Measurements from ENCODE around the gene ATF6. TPM values are rescaled to one million over a fixed set of nuclear protein-coding genes. Genes with fewer than 3 reads are reported as not detected.

The ATF6 gene
- total and polyA plus RNA-seq, 8 donors = 2.2 to 29.5 (median 16.9) TPM

DNA sequence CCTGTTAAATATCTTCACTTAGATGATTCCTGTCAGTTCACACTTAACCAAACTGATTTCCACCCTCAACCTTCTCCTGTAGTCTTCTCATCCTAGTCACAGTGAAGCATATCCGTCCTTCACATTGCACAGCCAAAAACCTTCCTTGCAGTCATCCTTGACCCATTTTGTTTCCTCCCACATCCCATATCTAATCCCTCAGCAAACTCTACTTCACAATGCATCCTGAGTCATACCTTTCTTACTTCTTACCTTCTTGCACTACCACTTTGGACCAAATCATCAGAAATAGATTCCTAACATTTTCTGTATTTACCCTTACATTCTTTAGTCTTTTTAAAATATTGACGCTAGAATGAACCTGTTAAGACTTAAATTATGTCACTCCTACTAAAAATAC is 170.7 kb downstream of the ATF6 start:
- intact Hi-C loops (cut with DNase I) = loop anchor here in 1 of 3 donors (5.0 kb wide), 1 partner anchor 51 kb away; no protein-coding TSS in a partner anchor
- no peak for DNase-seq
- 92 to 94% methylated on average over 2 of the region's 2 CpGs for WGBS, 2 donors
- no peak for ATAC-seq
- H3K27me3 ChIP-seq = no peaks in the 10 kb centered on the region
- H3K9me3 ChIP-seq = no peaks in the 10 kb centered on the region
- peaks cover 0 to 7% (median 0%) of the 10 kb centered on the region in 3 donors for H3K36me3 ChIP-seq
- no peak for FAIRE-seq
- no peaks in the 10 kb centered on the region for H3K4me1 ChIP-seq
- no peak overlapping the region for H3K27ac ChIP-seq
- no peak for TF ChIP-seq CTCF (IDR thresholded peaks at IDR 0.05)
- no peak overlapping the region for H3K4me3 ChIP-seq

DNA sequence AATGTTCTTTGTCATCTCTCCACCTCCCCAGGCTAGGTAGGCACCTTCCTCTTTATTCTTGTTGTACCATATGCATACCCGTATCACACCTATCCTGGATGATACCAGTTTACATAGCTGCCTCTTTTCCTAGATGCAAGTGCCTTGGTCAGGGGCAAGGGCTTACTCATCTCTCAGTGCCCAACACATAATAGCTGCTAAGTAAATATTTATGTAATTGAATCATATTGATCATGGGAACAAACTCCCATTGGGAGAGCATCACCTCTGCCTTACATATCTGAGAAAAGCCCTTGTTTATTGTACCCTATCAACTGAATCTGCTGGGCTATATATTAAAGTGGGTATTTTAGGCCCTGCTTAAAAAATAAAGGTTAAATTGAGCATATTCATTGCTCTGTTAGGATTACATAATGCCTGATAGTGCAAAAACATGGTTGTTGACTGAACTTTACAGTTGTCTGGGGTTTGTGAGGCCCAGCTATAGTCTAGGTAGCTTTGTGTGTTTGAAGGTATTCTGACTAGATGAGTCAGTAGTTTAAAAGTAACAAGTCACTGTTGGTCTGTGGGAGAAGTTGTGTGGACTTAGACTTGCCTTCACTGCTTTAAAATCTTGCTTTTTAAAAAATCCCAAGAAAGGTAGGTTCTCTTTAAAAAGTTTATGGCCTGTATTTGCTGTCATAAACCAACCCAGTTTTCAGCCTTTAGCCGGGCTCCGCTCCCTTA is 174.9 kb downstream of the ATF6 start:
- Histone ChIP-seq H3K27ac (no peak overlapping the region), H3K27me3 (no peaks in the 10 kb centered on the region), H3K36me3 (peaks cover 0 to 31% (median 0%) of the 10 kb centered on the region in 3 donors), H3K9me3 (no peaks in the 10 kb centered on the region), H3K4me3 (no peak overlapping the region), H3K4me1 (no peaks in the 10 kb centered on the region)
- DNase-seq (no peak), FAIRE-seq (no peak), ATAC-seq (no peak)
- WGBS, 2 donors = 64 to 80% methylated on average over 3 of the region's 3 CpGs
- intact Hi-C loops (cut with DNase I) = no loop called here
- TF ChIP-seq CTCF (IDR thresholded peaks at IDR 0.05) = no peak

DNA sequence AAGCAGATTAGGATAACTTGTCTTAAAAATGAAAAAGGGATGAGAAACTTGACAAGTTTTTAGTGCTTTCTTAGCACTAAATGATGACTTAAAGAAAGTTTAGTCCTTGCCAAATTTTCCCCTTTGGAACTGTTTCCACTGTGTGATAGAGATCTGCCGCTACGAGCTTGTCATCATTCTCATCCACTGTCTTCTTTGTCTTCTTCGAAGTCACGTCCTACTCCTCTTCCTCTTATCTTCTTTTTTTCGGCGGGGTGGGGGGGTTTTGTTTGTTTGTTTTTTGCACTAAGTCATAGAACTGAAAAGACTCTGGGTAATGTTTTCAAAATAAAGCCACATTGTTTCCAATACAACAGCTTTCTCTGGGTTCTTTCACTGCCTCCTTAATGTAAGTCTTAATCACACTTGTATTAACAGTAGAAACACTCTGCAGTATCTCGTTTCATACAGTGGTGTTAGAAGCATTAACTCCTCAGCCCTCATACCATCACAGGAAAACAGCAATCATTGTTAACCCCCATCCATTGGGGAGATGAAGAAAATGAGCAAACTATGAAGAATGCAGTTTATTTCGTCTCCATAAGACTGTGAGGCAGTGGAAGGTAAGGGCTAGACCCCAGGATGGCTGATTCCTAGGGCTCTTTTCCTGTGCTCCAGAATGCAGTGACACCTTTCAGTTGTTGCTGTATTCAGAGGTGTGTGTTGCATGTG is 175.8 kb downstream of the ATF6 start:
- no peak for FAIRE-seq
- no peak for ATAC-seq
- DNase-seq = no peak
- Histone ChIP-seq H3K27ac (no peak overlapping the region), H3K4me3 (no peak overlapping the region), H3K27me3 (no peaks in the 10 kb centered on the region), H3K36me3 (peaks cover 0 to 27% (median 0%) of the 10 kb centered on the region in 3 donors), H3K9me3 (no peaks in the 10 kb centered on the region), H3K4me1 (no peaks in the 10 kb centered on the region)
- intact Hi-C loops (cut with DNase I) = no loop called here
- WGBS, 2 donors = 77 to 78% methylated on average over 8 of the region's 8 CpGs
- TF ChIP-seq CTCF (IDR thresholded peaks at IDR 0.05) = no peak

DNA sequence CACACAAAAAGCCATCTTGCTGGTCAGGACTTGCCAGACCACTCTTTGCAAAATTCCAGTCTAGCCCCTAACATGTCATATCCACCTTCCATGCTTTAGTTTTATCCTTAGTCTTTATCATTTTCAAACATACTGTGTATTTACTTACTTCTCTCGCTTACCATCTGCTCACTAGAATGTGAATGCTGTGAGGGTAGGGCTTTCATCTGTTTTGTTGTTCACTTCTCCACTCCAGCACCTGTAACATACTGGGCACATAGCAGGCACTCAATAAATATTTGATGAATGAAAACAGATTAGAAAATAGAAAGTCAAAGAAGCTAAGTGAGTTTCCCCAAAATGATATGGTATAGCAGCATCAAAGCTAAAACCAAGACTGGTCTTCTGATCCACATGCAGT is 177.6 kb downstream of the ATF6 start:
- peaks cover 0 to 24% (median 0%) of the 10 kb centered on the region in 3 donors for H3K36me3 ChIP-seq
- DNase-seq (no peak), ATAC-seq (no peak), FAIRE-seq (no peak)
- H3K27ac ChIP-seq = no peak overlapping the region
- 35 to 46% methylated on average over 1 of the region's 1 CpG for WGBS, 2 donors
- TF ChIP-seq CTCF (IDR thresholded peaks at IDR 0.05) = no peak
- H3K4me3 ChIP-seq = no peak overlapping the region
- intact Hi-C loops (cut with DNase I) = no loop called here
- H3K27me3 ChIP-seq = no peaks in the 10 kb centered on the region
- no peaks in the 10 kb centered on the region for H3K4me1 ChIP-seq
- no peaks in the 10 kb centered on the region for H3K9me3 ChIP-seq

DNA sequence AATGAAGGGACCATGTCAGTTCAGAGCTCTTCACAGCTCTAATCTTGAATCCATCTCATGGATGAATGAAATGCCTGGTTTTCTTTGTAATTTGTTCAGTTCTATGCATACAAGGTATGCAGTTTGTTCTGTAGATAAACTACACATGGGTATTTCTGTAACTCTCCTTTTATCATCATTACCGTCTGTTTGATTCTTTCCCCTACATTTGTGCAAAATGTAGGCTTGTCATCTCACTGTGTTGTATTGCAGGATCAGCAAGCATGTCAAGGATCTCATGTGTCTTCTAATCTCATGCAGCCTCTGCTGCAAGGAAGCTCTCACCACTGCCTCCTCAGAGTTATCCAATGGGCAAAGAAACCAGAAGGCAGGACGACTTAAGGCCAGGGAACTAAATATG is 178.3 kb downstream of the ATF6 start:
- 88 to 89% methylated on average over 2 of the region's 2 CpGs for WGBS, 2 donors
- FAIRE-seq (no peak), ATAC-seq (no peak), DNase-seq (no peak)
- H3K4me1 ChIP-seq = no peaks in the 10 kb centered on the region
- intact Hi-C loops (cut with DNase I) = no loop called here
- H3K4me3 ChIP-seq = no peak overlapping the region
- no peak for TF ChIP-seq CTCF (IDR thresholded peaks at IDR 0.05)
- no peaks in the 10 kb centered on the region for H3K9me3 ChIP-seq
- no peak overlapping the region for H3K27ac ChIP-seq
- H3K27me3 ChIP-seq = no peaks in the 10 kb centered on the region
- H3K36me3 ChIP-seq = peaks cover 0 to 24% (median 0%) of the 10 kb centered on the region in 3 donors
